NCI-H2196 treated with DMSO at 0.1 percent for 48 hours (cell line): ENCODE measurements around the gene CREB5.

Source experiments
- DNase-seq: peaks from one replicate; lab custom pipeline; 2025; ENCODE audit not compliant: unreplicated experiment; lab: John Stamatoyannopoulos, UW

CREB5 gene

DNA sequence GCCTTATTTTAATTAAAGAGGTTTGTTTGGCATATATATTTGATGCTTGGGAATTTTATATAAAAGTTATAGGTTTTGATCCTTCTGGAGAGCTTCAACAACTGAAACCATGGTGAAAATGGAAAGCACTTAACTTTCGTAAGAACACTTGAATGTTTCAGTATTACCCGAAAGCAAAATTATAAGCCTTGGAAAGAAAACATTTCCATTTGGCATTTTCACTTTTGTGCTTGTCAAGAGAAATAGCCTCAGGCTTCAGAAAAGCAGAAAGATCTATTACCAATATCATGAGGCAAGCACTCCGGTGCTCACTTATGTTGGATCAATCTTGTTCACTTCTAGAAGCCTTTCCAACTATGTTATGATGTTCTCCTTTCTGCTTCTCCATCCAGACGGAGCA is 289.9 kb downstream of the CREB5 start:
- no peak for DNase-seq

DNA sequence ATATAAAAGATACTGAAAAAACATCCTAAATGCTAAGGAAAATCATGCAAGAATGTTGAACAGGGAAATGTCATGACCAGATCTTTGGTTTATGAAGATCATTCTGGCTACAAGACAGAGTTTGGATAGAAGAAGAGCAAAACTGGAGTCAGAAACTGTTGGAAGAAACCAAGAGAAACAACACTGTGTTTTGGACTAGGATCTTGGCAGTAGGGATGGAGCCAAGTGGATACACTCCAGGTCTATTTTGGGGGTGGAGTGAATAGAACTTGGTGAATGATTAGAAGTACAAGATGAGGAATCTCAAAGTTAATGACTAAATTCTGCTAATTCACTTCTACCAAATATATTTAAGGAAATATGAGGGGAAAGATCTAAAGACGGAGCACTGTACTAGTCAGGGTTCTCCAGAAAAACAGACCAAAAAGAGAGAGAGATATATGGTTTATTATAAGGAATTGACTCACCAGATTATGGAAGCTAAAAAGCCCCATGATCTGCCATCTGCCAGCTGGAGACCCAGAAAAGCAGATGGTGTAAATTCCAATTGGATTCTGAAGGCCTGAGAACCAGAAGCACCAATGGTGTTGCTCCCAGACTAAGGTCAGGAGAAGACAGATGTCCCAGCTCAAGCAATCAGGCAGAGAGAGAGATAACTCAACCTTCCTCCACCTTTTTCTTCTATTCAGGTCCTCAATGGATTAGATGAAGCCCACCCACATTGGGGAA is 290.9 kb downstream of the CREB5 start:
- no peak for DNase-seq

DNA sequence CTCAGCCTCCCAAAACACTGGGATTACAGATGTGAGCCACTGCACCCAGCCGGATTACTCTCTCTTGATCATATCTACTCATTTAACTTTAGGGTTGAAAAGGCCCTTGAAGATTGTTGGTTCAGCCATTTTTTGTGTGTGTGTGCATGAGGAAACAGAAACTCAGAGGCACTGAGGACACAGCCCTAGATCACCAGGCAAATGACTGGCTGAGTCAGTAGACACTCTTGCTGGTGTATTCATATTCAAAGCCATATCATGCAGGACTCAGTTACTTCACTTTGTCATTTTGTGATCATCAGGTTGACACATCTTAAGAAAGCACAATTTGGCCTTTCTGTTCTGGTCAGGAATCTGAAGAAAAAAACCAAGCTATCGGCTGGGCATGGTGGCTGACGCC is 292.4 kb downstream of the CREB5 start:
- DNase-seq = no peak

DNA sequence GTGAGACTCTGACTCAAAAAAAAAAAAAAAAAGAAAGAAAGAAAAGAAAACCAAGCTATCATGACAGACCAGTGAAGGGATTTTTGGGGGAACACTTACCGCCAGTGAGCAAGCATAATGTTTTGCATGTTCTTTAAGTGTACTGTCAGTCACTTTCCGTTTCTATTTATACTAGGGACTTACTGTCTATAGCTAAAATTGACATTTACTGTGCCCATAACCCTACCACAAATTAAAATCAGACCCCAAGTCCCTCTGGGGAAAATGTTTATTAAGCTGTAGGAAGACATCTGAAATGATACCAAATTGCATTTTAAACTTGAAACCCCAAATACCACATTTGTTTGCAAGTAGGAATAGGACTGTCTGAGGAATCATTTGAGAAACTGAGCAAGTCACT is 293.0 kb downstream of the CREB5 start:
- no peak for DNase-seq

DNA sequence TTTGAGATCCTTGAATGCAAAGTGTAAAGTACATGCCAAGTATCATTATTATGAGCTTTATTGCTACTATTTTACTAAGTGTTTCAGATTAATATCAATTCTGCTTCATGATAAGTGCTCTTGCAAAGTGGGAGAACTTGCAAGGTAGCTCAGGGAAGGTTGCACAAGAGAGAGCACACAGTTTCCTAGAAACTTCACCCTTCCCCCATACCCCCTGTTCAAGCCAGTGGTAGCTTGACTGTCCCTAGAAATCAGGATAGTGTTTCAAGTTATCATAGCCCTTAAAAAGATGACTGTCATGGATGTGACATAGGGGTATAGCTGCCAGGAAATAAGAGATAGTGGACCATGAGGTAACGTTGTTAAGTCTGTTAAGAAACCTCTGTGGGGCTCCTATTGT is 294.3 kb downstream of the CREB5 start:
- DNase-seq = no peak

DNA sequence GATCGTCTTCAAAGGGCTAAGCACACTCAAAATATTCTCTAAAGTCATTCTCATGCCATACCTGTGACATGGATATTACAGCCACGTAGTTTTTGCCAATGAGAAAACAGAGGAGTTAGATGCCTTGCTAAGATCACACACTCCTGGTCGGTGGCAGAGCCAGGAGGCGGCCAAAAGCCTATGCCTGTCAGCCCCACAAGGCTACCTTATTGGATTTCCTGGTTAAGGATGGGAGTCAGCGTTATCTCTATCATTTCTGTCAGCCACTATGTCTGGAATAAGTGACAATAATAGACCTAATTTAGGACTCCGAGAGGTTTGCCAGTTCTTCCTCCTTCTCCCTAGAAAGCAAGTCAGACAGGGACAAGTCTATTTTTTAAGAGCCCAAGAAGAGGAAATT is 295.0 kb downstream of the CREB5 start:
- no peak for DNase-seq

DNA sequence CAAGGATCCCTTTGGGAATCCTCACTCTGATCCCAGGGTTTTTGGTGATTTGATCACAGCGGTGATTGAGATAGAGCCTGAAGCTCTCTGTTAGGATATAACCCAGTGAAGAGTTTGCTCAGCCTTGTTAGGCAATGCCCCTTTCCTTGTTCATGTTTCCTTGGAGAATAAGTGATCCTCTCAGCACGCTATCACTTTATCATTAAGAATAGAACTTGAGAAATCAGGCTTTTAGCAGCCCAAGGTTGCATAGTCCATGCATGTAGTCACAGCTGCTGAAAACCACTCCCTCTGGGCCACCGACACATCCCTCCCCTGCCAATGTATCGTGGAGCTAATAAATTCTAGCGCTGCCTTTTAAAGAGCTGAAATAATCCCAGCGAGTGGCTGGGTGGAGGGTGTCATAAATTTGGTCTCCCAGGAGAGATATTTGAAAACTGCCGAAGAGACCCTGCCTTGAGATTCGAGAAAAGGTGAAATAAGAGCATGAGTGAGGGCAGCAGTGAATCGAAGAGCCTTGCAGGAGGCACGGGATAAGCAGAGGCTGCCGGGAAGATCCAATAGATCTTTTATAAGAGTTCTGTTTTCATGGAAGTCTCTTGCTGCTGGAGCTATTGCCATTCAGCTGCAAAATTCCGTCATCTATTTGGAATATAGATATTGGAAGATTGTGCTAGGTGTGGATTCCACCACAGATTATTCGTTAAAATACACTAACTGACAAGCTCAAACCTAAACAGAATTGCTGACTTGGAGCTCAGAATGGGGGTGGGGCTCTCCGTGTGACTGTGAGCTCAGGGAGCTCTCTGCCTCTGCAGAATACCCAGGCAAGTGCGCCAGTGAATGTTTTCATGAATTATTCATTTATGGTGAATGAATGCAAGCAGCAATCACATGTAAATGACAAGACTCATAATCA is 296.0 kb downstream of the CREB5 start:
- DNase-seq = no peak

DNA sequence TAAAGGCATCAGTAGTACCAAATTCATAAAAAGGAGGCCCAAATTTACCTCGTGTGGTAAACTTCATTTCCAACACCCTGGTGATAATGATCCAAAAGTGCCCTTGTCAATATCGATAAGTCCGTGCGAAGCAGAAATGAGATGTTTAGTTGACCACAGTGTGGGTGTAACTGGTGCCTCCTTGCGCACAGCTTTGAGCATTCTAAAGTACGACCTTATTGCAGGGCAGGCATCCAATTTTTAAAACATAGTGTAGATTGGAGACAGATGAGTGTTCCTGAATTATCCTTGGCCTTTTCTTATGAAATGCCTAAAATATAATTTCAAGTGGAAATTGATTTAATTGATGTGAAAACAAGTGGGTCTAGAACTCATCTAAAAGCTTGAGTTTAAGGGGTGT is 297.4 kb downstream of the CREB5 start:
- DNase-seq = no peak

DNA sequence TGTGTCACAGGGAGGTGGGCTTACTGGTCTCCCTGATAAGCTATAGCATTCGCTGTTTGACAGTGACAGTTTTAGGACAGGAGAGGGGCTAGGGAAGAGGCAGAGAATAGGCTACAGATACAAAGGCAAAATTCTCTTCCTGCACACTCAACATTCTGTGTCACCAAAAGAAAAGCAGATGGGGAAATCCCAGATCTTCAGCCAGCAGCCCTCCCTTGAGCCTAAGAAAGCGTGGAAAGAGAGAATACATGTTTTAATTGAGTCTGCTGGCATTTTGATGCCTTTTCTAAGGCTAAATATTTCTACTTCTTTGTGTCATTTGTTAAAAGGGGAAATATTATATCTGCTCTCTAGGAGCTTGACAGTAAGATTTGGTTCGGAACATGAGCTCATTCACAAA is 298.8 kb downstream of the CREB5 start:
- DNase-seq = no peak

DNA sequence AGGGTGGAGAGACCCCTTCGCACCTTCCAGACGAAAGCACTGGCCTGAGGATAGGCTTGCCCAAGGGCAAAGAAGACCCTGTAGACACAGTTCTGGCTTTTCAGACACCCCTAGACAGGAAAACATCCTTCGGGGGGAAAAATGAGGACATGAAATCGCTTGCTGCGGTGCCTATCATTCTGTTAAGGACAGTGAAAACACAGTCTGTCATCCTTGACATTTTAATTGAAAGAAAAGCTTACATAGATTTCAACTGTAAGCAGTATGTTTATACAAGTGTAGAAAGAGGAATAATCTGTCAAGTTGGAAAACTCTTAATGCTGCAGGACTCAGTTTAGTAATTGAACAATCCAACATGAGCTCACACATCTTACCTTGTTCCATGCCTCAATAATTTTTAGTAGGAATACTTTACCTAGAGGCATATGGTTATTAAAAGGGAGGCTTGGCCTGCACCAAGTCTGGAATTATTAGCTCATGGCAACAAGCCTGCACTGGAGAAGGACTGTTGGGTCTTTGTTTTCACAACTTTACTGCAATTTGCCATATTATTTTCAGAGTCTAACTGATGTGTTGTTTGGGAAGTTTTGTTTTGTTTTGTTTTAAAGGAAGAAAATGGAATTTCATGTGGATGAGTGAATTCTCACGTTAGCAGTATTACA is 302.3 kb downstream of the CREB5 start:
- DNase-seq = no peak

DNA sequence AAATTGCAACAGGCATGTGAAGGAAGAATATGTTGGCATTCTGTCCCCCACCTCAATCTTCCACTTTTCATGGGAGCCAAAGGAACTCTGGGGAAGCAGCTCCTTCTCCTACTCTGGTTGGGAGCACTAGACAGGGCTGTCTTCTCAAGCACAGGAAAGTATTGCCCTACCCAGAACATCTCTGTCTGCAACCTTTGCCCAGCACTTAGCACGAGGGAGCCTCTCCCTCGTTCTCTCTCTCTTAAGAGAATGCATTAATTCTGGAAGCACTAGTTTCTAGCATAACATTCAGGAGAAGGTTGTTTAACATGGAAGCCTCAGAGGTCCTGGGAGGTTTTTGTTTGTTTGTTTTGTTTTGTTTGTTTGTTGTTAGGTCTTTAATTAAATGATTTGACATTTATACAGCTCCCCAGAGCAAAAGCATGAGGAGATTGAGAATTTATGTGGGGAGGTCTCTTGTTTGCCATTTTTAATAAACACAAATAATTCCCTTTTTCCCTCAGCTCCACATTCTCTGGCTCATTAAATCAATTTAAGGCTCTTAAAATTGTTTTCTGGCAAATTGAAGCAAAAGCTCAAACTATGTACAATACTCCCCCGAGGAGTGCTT is 305.2 kb downstream of the CREB5 start:
- DNase-seq = no peak

DNA sequence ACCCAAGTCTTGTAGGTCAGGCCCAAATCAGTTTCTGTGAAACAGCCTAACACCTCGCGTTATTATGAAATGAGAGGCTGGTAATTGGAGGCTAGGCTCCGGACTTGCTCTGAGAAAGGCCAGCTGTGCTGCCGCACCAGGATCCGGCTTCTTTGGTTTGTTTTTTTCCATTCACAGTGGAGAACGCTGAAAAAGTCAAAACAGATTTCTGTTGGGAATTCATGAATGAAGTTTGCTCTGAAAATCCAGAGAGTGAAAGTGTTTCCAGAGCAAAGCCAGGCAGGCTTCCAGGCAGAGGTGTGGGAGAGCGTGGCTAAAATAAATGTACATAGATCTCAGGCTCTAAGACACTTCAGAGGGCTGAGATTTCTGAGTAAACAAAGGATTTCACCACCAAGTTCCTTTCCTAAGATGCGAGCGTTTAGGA is 305.8 kb downstream of the CREB5 start:
- no peak for DNase-seq

DNA sequence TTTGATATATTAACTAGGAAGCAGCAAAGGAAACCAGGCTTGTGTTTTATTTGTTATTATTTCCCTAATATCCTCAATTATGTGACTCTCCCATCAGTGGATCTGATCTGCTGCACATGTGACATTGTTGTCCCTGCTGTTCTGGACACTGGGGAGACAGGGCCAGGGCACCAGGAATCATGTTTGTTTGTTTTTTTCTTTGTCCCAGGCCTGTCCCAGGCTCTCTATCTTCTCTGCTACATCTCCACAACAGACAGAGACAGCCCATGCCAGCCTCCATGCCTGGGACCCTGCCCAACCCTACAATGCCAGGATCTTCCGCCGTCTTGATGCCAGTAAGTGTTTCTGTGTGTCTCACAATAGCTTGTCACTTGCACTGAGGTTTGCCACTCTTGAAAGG is 306.2 kb downstream of the CREB5 start:
- DNase-seq = no peak

DNA sequence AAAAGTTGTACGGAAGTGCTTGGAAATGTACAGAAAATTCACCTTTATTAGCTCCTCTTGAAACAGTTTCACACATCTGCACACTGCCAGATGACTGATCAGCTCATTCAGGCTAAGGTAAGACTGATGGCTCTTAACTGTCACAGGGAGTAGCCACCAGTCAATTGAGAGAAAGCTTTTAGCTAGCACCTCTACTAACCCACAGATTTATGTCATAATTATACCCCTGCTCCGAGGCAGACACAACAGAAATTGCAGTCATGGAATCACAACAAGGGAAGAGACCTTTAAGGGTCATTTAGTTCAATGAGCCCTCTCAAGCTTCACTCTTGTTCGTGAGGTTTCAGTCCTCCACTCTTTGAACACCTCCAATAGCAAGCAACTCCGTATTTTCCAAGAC is 310.4 kb downstream of the CREB5 start:
- no peak for DNase-seq

DNA sequence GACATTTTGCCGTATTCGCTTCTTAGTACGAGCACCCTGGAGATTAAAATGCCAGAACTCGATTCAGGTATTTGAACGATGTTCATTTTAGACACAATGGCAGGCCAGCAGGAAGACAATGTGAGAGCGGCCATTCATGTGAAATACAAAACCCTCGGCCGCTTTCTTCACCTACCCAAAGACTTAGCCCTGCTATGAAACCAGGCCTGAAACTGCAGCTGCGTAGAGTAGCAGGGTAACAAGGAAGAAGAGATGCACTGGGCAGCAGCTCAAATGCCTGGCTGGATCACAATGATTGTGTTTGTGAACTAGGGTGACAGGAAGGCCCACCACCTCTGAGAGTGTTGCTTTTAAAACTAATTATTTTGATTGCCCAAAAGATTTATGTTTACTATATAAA is 311.0 kb downstream of the CREB5 start:
- DNase-seq = no peak

DNA sequence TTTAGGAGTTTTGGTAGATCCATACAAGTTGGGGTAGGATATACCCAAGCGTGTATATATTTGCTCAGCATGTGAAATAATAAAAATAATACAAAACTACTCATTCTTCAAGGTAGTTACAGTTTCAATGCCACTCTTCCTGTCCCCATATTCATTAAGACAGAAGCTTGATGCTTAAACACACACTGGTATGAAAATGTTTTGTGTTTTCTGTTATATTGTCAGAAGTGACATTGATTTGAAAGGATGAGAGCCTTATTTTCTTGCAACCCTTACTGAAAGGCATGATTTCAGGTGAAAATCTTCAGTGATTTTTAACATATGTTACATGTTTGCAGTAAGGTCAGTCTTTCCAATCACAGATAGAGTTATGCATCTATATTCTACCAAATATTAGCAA is 312.2 kb downstream of the CREB5 start:
- DNase-seq = no peak

DNA sequence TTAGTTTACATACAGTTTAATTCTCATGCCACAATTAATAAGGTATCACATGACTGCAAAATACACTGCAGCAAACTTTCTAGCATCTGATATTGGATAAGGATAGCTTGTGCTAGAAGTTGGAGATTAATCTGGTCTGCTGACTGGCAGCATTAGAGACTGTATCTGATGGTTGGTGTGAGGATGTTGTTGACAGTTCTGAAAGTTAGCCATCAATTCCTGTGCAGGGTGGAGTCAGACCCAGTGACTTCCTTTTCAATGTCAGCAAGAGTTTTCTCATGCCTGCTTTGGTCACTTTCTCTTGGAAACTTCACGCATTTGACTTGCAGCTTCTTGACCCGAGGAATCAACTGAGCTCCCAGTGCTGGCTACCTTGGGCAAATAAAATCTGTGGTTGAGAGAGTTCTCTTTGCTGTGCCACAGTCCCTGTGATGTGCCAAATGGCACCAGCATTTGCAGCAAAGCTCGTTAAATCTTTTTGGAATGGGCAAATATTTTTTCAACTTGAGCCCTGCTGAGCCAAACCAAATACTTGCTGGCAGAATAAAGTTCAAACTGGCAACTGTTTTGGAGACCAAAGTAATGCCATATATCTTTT is 312.8 kb downstream of the CREB5 start:
- no peak for DNase-seq

DNA sequence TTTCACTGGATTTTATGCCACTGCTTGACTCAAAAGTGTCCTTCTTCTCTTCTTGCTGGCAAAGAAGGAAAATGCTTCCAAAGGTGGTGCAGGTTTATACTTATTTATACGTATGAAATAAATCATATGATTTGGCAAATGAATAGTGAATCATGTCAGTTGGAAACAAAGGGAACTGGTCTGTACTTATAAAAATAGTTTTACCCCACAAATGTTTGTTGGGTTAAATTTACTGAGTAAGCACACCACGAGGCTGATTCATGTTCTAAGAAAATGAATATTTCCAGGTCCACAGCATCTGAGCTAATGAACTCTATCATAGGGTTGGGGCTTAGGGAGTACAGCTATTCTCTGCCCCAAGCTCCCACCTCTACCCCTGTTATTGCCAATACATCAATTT is 313.6 kb downstream of the CREB5 start:
- DNase-seq = no peak

DNA sequence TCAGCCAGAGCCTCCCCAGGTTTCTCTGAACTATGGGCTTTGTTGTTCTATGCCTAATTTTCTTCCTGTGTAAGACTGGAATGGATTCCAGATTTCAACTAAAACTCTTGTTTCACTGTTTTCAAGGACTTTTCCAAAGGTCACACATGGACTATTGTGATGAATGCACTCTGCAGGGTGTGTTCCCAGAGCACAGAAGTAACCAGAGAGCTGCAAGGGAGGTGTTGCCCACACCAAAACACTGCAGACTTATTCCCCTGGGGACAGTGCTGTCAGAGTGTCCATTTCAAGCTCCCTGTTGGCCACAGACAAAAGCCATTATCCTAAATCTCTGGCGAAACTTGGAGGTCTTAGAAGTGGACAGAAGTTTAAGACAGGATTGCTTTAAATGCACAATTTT is 314.2 kb downstream of the CREB5 start:
- no peak for DNase-seq

DNA sequence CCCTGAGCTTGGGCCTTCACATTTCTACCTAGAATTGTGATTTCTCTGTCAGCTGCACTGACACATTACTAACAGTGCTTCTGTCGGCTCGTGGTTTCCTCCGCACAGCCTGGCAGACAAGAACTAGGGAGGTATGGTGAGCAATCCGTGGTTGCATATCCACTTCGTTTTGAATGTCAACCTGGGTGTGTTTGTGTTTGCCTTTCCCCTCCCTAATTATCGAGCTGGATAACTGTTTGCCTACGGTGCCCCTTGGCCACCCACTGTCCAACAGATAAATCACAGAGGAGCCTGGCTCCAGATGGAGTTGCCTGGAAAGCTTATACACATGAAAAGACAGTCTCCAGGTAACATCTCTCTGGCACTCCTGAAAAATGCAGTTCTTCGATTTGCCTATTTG is 317.0 kb downstream of the CREB5 start:
- no peak for DNase-seq

DNA sequence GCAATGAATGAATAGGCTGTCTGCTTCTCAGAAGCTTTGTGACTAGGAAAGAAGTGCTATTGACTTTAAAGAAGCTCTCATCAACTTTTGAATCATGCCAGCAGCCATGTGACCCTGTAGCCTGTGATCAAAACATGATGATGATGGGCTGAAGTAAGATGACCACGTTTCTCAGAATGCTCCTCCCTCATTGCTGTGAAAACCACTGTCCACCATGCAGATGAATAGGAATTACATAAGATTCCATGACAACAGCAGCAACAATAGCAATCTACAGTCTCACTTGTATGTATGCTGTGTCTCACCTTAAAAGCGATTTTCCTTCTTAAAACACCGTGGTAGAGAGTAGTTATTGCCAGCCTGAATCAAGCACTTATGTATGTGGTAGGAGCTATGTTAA is 317.4 kb downstream of the CREB5 start:
- DNase-seq = no peak
